Measurements from ENCODE around the gene USP48.
A peak's percentile ranks its signal among the peaks of the same experiment; 100 is the strongest.

USP48 gene

DNA sequence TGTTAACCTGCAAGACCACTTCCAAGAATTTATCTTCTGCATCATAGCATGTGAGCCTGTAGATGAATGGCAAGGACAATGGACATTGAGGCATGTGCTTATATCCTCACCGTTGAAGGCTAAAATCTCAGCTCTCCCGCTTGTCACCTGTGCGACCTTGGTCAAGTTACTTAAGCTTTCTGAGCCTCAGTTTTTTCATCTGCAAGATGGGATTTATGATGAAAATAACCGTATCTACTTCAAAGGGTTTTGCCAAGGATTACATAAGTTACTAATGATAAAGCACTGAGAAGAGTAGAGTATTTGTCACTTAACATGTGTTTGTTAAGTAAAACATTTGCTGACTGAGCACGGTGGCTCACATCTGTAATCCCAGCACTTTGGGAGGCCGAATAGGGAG, 128.7 kb downstream of the USP48 start:
- H3K4me3 ChIP-seq (ENCODE audit: low read depth, low read length): no peak overlapping the region
- TF ChIP-seq, protein P1, sequence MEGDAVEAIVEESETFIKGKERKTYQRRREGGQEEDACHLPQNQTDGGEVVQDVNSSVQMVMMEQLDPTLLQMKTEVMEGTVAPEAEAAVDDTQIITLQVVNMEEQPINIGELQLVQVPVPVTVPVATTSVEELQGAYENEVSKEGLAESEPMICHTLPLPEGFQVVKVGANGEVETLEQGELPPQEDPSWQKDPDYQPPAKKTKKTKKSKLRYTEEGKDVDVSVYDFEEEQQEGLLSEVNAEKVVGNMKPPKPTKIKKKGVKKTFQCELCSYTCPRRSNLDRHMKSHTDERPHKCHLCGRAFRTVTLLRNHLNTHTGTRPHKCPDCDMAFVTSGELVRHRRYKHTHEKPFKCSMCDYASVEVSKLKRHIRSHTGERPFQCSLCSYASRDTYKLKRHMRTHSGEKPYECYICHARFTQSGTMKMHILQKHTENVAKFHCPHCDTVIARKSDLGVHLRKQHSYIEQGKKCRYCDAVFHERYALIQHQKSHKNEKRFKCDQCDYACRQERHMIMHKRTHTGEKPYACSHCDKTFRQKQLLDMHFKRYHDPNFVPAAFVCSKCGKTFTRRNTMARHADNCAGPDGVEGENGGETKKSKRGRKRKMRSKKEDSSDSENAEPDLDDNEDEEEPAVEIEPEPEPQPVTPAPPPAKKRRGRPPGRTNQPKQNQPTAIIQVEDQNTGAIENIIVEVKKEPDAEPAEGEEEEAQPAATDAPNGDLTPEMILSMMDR (IDR thresholded peaks at IDR 0.05; ENCODE audit: control insufficient read depth, extremely low read depth, insufficient read depth): no peak
- DNase-seq (ENCODE audit: low read depth): no peak

DNA sequence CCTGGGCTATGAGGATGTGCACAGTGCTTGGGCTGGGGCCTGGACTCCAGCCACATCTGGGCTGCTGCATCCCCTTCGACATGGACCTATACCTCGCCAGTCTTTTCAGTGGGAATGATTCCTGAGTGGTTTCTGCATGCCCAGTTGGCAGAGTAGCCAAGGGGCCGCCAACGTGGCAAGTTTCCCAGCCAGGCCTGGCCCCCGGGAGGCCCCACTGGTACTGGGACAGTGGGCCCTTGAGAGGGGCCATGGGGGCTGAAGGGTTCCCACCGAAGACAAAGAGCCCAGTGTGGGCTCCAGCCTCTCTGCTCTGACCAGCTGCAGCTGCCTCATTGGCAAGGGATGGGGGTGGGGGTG, 129.2 kb downstream of the USP48 start:
- no peak overlapping the region for H3K4me3 ChIP-seq (ENCODE audit: low read depth, low read length)
- DNase-seq (ENCODE audit: low read depth): no peak
- TF ChIP-seq, protein P1 (IDR thresholded peaks at IDR 0.05; ENCODE audit: control insufficient read depth, extremely low read depth, insufficient read depth): no peak

GRCh38 chr1:21652937-21653743, 129.8 kb downstream of the USP48 start:
- DNase-seq (ENCODE audit: low read depth): no peak
- H3K4me3 ChIP-seq (ENCODE audit: low read depth, low read length): no peak overlapping the region
- TF ChIP-seq, protein P1 (IDR thresholded peaks at IDR 0.05; ENCODE audit: control insufficient read depth, extremely low read depth, insufficient read depth): no peak

DNA sequence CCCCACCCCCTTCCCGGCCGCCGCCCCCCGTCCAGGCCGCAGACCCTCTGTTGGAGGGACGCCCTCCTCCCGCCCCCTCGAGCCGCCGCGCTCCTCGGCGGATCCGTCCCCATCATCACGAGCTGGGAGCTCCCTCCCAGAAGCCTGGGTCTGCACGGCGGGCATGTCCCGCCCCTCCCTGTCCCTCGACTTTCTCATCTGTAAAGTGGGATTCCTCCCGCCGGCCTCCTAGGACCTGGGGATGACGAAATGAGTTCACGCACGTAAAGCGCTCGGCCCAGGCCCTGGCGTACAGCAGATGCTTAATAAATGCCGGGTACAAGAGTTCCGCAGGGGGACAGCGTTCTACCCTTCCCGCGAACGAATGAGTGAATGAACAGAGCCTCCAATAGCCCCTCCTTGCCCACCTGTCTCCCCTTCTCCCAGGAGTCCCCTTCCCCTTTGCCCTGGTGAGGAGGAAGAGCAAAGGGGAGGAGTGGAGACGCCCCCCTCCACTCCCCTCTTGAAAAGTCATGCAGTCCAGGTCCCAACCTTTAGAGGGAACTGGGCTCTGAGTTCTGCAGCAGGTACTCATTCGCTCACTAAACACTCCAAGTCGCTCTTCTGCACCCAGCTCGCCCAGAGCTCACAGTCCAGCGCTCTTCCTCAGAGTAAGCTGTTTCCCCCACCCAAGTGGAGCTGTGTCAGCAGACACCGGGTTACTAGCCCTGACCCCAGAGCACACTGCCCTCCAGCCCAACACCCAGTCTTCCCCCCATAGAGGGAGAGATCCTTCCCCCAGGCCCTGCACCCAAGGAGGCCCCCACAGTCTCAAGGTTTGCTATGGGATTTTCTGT, 130.6 kb downstream of the USP48 start:
- no peak for DNase-seq (ENCODE audit: low read depth)
- H3K4me3 ChIP-seq (ENCODE audit: low read depth, low read length): no peak overlapping the region
- TF ChIP-seq, protein P1 (IDR thresholded peaks at IDR 0.05; ENCODE audit: control insufficient read depth, extremely low read depth, insufficient read depth): no peak

- peak overlapping the region; percentile 52 for H3K4me3 ChIP-seq (ENCODE audit: low read depth, low read length)
- TF ChIP-seq, protein P1 (IDR thresholded peaks at IDR 0.05; ENCODE audit: control insufficient read depth, extremely low read depth, insufficient read depth): no peak
- DNase-seq (ENCODE audit: low read depth): no peak
Measured at GRCh38 chr1:21651214-21652042, 131.5 kb downstream of the USP48 start.

- no peak overlapping the region for H3K4me3 ChIP-seq (ENCODE audit: low read depth, low read length)
- TF ChIP-seq, protein P1 (IDR thresholded peaks at IDR 0.05; ENCODE audit: control insufficient read depth, extremely low read depth, insufficient read depth): no peak
- DNase-seq (ENCODE audit: low read depth): no peak
Measured at GRCh38 chr1:21650400-21650799, 132.5 kb downstream of the USP48 start.
